ENCODE measurements around the gene TJP2.

The TJP2 gene

GRCh38 chr9:69237702-69238295 lies 63.7 kb downstream of the TJP2 start:
- no peak for DNase-seq

- no peak for DNase-seq
Measured at GRCh38 chr9:69243116-69243515, 69.0 kb downstream of the TJP2 start.

- DNase-seq = no peak
Measured at GRCh38 chr9:69246629-69247028, 72.6 kb downstream of the TJP2 start.

DNA sequence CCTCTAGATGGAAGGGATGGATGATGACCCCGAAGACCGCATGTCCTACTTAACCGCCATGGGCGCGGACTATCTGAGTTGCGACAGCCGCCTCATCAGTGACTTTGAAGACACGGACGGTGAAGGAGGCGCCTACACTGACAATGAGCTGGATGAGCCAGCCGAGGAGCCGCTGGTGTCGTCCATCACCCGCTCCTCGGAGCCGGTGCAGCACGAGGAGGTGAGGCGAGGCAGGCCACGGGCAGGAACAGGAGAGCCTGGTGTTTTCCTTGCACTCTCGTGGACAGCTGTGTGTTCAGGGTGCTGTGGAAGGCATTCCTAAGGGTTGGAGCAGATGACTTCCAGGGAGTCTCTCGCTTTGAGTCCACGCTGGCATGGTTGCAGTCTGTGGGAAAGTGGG lies 73.9 kb downstream of the TJP2 start:
- no peak for DNase-seq

- DNase-seq = no peak
Measured at GRCh38 chr9:69249337-69249736, 75.3 kb downstream of the TJP2 start.

DNA sequence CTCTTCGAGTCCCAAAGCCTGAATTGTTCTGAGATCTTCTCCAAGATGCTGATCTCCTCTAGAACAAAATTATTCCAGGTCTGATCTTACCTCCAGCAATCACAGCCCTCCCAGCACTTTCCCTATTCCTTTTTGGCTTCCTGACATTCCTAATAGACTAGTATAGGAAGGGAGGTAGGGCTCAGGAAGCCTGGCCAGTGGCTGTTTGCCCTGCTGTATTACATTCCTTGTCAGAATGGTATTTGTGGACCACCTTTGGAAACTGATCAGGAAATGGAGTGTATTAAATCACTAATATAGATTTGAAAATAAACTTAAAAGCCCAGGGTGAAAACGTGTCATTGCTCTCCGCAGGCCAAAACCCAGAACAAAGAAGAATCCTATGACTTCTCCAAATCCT lies 76.6 kb downstream of the TJP2 start:
- DNase-seq = no peak

DNA sequence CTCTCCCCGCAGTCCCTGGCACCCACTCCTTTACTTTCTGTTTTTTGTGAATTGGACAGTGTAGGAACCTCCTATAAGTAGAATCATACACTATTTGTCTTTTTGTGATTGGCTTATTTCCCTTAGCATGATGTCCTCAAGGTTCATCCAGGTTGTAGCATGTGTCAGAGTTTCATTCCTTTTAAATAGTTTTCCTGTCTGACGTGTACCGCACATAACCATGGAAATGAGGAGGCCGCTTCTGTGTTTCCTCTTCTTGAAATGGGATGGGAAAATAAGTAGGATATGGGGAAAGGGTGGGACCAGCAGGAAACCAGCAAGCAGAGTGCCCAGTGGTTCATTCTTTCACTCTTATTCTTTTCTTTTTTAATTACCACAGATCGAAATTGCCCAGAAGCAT lies 78.4 kb downstream of the TJP2 start:
- DNase-seq = no peak

DNA sequence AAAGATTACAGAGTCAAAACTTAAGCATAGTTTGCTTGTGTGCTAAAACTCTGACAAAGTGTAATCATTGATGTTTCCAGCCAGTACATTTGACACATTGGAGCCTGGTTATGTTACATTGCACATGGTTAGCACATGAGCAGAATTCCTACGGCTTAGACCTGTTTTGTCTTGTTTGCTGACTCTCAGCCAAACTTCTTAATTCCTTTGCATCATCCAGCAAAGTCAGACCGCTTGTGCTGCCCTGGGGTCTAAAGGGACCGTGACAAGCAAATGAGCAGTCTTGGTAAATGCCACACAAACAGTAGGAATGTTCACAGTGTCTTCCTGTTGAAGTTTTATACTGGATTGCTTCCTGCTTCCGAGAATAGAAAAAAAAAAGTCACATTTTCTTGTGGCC lies 79.0 kb downstream of the TJP2 start:
- no peak for DNase-seq

GRCh38 chr9:69254223-69254622 lies 80.1 kb downstream of the TJP2 start:
- DNase-seq = no peak

- no peak for DNase-seq
Measured at GRCh38 chr9:69255591-69255990, 81.5 kb downstream of the TJP2 start.

- DNase-seq = no peak
Measured at GRCh38 chr9:69258551-69258950, 84.5 kb downstream of the TJP2 start.

GRCh38 chr9:69260161-69260560 lies 86.1 kb downstream of the TJP2 start:
- no peak for DNase-seq

DNA sequence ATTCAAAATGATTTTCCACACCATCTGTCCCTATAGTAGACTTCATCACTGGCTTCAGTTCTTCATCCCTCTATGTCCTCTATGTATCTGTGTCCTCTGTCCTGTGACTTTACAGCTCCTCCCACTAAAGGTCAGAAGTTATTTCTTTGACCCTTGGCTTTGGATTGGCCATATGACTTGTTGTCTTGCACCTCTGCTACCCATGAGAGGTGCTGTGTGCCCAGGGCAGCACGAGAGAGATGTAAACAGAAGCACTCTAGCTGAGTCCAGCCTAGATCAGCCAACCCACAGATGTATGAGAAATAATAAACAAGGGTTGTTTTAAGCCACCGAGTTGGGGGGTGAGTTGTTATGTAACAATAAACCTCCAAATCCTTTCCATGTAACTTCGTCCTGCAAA lies 87.6 kb downstream of the TJP2 start:
- no peak for DNase-seq

DNA sequence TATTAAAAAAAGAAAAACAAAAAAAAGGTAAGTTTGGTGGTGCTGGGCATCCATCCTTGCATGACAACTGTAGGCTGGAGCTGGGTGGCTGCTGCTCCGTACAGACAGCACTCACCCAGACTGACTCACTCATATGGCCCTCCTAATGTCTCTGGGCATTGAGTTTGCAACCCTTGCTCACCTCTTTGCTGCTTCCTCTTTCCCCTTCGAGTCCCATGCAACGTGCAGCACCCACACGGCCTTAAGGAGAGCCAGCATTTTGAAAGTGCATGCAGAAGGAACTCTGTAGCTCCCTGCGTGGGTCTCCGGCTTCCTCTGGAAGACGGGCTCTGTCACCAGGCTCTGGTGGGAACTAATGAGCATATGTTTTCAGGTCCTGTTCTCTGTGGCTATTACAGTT lies 90.4 kb downstream of the TJP2 start:
- no peak for DNase-seq

- DNase-seq = no peak
Measured at GRCh38 chr9:69265891-69266290, 91.8 kb downstream of the TJP2 start.

DNA sequence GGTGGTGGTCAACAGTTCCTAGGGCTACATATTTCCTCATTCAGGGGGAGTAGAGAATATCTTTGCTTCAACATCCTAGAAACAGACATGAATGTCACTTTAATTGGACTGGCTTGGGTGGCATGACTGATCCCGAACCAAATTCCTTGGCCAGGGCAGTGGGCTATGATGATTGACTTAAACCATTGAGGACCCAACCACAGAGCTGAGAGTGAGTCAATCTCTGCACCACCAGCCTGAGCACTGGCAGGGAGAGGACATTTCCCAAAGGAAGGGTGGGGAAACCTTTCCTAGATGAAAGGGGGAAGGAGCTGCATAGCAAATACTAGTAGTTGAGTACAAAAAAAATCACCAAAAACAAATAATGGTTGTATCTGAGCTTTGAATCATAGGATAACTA lies 98.1 kb downstream of the TJP2 start:
- DNase-seq = no peak

DNA sequence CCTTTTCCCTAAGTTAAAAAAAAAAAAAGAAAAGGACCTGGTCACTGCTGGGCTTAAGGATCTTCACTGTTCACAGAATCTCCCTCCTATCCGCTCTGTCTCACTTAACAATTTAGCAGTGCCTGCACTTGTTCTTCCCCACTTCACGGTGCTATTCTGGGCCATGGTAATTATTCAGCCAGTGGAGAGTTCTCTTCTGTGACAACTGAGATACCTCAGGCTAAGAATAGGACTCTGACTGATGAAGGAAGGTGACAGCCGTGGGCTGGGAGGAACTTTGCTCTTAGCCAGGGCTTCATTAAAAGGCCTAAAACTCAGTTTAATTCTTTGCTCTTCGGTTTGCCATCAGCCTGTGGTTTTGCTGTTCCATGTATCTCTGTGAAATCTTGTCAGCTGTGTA lies 99.1 kb downstream of the TJP2 start:
- no peak for DNase-seq

- no peak for DNase-seq
Measured at GRCh38 chr9:69276775-69277174, 102.7 kb downstream of the TJP2 start.

DNA sequence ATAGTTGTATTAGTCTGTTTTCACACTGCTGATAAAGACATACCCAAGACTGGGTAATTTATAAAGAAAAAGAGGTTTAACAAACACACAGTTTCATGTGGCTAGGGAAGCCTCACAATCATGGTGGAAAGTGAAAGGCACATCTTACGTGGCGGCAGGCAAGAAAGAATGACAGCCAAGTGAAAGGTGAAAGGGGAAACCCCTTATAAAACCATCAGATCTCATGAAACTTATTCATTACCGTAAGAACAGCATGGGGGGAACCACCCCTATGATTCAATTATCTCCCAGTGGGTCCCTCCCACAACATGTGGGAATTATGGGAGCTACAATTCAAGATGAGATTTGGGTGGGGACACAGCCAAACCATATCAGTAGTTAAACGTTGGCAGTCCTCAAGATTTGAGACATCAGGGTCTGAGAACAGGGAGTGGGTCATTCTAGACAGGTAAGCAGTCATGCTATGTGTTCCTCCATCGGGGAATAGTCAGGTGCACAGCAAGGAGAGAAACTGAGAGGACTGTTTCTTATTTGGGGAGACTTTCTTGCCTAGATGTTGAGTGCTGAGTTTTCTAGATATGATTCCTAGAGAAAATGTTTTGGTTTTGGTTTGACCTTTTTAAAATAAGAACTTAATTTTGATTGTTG lies 105.1 kb downstream of the TJP2 start:
- no peak for DNase-seq

DNA sequence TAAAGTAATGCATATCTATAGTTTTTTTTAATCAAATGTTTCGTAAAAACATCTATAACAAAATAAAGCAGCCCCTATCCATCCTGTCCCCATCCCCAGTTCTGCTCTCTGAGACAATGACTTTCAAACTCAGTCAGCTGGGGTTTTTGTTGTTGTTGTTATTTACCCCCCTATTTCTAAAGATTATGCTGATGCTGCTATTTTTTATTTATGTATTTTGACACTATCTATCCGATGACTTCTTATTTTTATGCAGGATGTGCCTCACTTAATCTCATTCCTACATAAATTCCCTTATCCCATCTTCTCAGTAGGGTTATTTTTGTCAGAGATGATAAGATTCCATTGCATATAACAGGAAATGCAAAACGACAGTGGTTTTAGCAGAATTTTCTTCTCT lies 105.7 kb downstream of the TJP2 start:
- DNase-seq = no peak

- no peak for DNase-seq
Measured at GRCh38 chr9:69283003-69283402, 108.9 kb downstream of the TJP2 start.

GRCh38 chr9:69292078-69292477 lies 118.0 kb downstream of the TJP2 start:
- no peak for DNase-seq

DNA sequence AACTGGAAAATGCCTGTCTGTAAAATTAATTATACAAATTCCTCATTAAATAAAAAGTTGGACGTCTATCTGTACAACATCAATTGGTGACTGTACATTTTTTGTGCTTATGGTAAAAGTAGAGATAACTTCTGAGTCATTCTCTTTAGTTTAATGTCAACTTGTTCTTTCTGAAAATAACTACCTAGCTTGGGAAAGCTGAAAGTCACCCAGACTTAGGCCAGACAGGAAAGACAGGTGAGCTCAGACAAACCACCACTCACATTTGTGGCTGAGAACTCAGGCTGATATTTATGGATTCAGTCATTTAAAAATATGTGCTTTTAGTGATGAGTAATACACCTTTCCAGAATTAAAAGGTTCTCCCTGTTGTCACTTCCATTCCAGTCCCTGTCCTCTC lies 119.1 kb downstream of the TJP2 start:
- no peak for DNase-seq

GRCh38 chr9:69295872-69296552 lies 121.9 kb downstream of the TJP2 start:
- no peak for DNase-seq
